CD14-positive monocyte (primary cell): ENCODE data around the gene CAPSL. TPM values are rescaled to one million over a fixed set of nuclear protein-coding genes. Genes with fewer than 3 reads are reported as not detected.

ENCODE experiments used
- DNase-seq, 3 donors: peaks; one replicate each; pipeline ENCODE4 v3.0.0-alpha.2; 2011 to 2022
- H2AFZ ChIP-seq: 2 replicates; pipeline ENCODE4 v1.6.0; 2012; ENCODE audit warnings: mild to moderate bottlenecking, low read depth, low read length, inconsistent platforms; ENCODE audit not compliant: insufficient read depth, poor library complexity, severe bottlenecking
- H3K27ac ChIP-seq, 2 donors: 1 replicate in 1 of 2; 2 replicates in 1 of 2; pipeline ENCODE4 v1.5.1; 2012 to 2013; ENCODE audit warnings: low read length in 2 of 2, control low read depth in 1 of 2, inconsistent platforms in 1 of 2, low read depth in 1 of 2, mild to moderate bottlenecking in 1 of 2
- H3K27me3 ChIP-seq, 2 donors: one replicate each; pipeline versions ENCODE4 v1.6.0 to v1.6.1; 2011 to 2013; ENCODE audit warnings: low read length in 2 of 2; ENCODE audit not compliant: control insufficient read depth in 2 of 2, insufficient read depth in 2 of 2
- H3K36me3 ChIP-seq, 2 donors: replicated peaks in 1 of 2; 1 replicate in 1 of 2; 2 replicates in 1 of 2; pipeline versions ENCODE4 v1.5.1 to v1.6.1; 2012 to 2013; ENCODE audit warnings: low read length in 2 of 2, control low read depth in 1 of 2, inconsistent platforms in 1 of 2, mild to moderate bottlenecking in 1 of 2; ENCODE audit not compliant: insufficient read depth in 2 of 2, control insufficient read depth in 1 of 2
- H3K4me1 ChIP-seq, 2 donors: 1 replicate in 1 of 2; 2 replicates in 1 of 2; pipeline versions ENCODE4 v1.5.1 to v1.6.1; 2012 to 2013; ENCODE audit warnings: low read length in 2 of 2, control low read depth in 1 of 2, inconsistent platforms in 1 of 2, mild to moderate bottlenecking in 1 of 2, moderate library complexity in 1 of 2; ENCODE audit not compliant: insufficient read depth in 2 of 2, control insufficient read depth in 1 of 2
- H3K4me2 ChIP-seq: replicated peaks from 2 replicates; pipeline ENCODE3; 2012; ENCODE audit warnings: low read length, moderate library complexity, mild to moderate bottlenecking; ENCODE audit not compliant: poor library complexity, severe bottlenecking; ENCODE audit errors: extremely low read depth
- H3K4me3 ChIP-seq, 3 experiments: fragments of 200-600 bp in 1 of 3; sonication (generic) in 1 of 3; replicated peaks in 1 of 3; 1 replicate in 2 of 3; 2 replicates in 1 of 3; pipeline ENCODE4 v1.5.1; 2011 to 2013; ENCODE audit warnings: low read length in 3 of 3, mild to moderate bottlenecking in 3 of 3, control low read depth in 2 of 3, low read depth in 2 of 3, inconsistent platforms in 1 of 3, moderate library complexity in 1 of 3
- H3K79me2 ChIP-seq: 2 replicates; pipeline ENCODE4 v1.6.0; 2012; ENCODE audit warnings: mild to moderate bottlenecking, control low read depth, inconsistent platforms, low read length, moderate library complexity; ENCODE audit not compliant: insufficient read depth
- H3K9ac ChIP-seq: 2 replicates; pipeline ENCODE4 v1.6.0; 2017; ENCODE audit warnings: low read length, mild to moderate bottlenecking; ENCODE audit not compliant: insufficient read depth, poor library complexity, severe bottlenecking
- H3K9me3 ChIP-seq, 2 donors: replicated peaks in 1 of 2; 1 replicate in 1 of 2; 2 replicates in 1 of 2; pipeline versions ENCODE4 v1.5.1 to v1.6.1; 2012 to 2013; ENCODE audit warnings: low read length in 2 of 2, control low read depth in 1 of 2; ENCODE audit not compliant: control insufficient read depth in 1 of 2, insufficient read depth in 1 of 2
- H4K20me1 ChIP-seq: 2 replicates; pipeline ENCODE4 v1.6.0; 2012; ENCODE audit warnings: mild to moderate bottlenecking, low read length, control low read depth, moderate library complexity; ENCODE audit not compliant: insufficient read depth
- H3K27ac Mint-ChIP-seq, 7 donors: one replicate each; pipeline ENCODE4 v1.8.0; 2020; ENCODE audit warnings: mild to moderate bottlenecking in 7 of 7, mixed read lengths in 7 of 7, moderate library complexity in 6 of 7, inconsistent platforms in 2 of 7
- H3K27me3 Mint-ChIP-seq, 3 donors: one replicate each; pipeline ENCODE4 v1.8.0; 2021 to 2022; ENCODE audit warnings: low read depth in 3 of 3, mild to moderate bottlenecking in 3 of 3, mixed read lengths in 3 of 3, moderate library complexity in 3 of 3, inconsistent platforms in 1 of 3
- H3K36me3 Mint-ChIP-seq, 2 donors: one replicate each; pipeline ENCODE4 v1.8.0; 2020; ENCODE audit warnings: mixed read lengths in 2 of 2, inconsistent platforms in 1 of 2, mild to moderate bottlenecking in 1 of 2
- H3K4me1 Mint-ChIP-seq: one replicate; pipeline ENCODE4 v1.8.0; 2020; ENCODE audit warnings: mild to moderate bottlenecking, mixed read lengths
- H3K4me3 Mint-ChIP-seq, 2 donors: one replicate each; pipeline ENCODE4 v1.8.0; 2020; ENCODE audit warnings: mild to moderate bottlenecking in 2 of 2, mixed read lengths in 2 of 2, moderate library complexity in 1 of 2
- H3K9me3 Mint-ChIP-seq, 7 donors: one replicate each; pipeline ENCODE4 v1.8.0; 2020 to 2022; ENCODE audit warnings: mixed read lengths in 7 of 7, mild to moderate bottlenecking in 6 of 7, moderate library complexity in 6 of 7, inconsistent platforms in 2 of 7
- WGBS: methylation state at CpG from one replicate; pipeline ENCODE4 v1.1.5; 2013; ENCODE audit warnings: missing lambda C conversion rate; ENCODE audit not compliant: insufficient coverage; 5-methylcytosine and 5-hydroxymethylcytosine counted together
- intact Hi-C, 2 donors: fragments of 100-400 bp; cut with micrococcal nuclease; formaldehyde crosslinking; loops; one replicate each; pipeline versions ENCODE4 v1.15.0 to v1.15.1; 2023
- polyA plus RNA-seq, 3 donors: library from polyadenylated mRNA; depleted of rRNA in 1 of 3; unstranded in 2 of 3; stranded (reverse) in 1 of 3; fragments of 300-500 nt in 2 of 3; fragments of >200 nt in 1 of 3; fragmentation: Illumina TruSeq in 2 of 3; gene quantifications; 1 replicate in 2 of 3; 2 replicates in 1 of 3; pipeline ENCODE4 v1.2.3, GENCODE V29; 2012 to 2021
- TF ChIP-seq, protein P1 (sequence below): fragments of 200-600 bp; IDR thresholded peaks from one replicate; pipeline ENCODE4 v1.8.0; 2022; ENCODE audit warnings: antibody characterized with exemption, mild to moderate bottlenecking

CAPSL gene
- polyA plus RNA-seq, 3 donors = not detected

DNA sequence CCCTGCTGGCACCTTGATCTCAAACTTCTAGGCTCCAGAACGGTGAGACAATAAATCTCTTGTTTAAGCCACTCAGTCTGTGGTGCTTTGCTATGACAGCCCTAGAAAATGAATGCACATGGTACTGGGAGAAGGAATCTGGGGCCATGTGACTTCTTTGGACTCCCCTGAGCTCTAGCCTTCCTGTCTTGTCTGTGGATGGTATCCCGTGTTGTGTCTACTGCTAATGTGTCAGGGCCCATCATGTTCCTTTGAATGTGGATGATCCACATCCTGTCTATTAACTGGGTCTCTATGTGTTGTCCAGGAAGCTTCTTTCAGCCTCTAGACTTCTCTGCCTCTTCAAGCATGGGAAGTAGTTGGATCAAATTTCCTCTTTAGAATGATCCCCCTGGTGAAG, 56.7 kb downstream of the CAPSL start:
- no peaks in the 10 kb centered on the region for H3K36me3 ChIP-seq
- TF ChIP-seq, protein P1, sequence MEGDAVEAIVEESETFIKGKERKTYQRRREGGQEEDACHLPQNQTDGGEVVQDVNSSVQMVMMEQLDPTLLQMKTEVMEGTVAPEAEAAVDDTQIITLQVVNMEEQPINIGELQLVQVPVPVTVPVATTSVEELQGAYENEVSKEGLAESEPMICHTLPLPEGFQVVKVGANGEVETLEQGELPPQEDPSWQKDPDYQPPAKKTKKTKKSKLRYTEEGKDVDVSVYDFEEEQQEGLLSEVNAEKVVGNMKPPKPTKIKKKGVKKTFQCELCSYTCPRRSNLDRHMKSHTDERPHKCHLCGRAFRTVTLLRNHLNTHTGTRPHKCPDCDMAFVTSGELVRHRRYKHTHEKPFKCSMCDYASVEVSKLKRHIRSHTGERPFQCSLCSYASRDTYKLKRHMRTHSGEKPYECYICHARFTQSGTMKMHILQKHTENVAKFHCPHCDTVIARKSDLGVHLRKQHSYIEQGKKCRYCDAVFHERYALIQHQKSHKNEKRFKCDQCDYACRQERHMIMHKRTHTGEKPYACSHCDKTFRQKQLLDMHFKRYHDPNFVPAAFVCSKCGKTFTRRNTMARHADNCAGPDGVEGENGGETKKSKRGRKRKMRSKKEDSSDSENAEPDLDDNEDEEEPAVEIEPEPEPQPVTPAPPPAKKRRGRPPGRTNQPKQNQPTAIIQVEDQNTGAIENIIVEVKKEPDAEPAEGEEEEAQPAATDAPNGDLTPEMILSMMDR = no peak
- Mint-ChIP-seq H3K4me3 (no peak overlapping the region), H3K9me3 (peaks cover 0 to 10% (median 2%) of the 10 kb centered on the region in 7 donors), H3K27ac (no peak overlapping the region), H3K36me3 (no peaks in the 10 kb centered on the region), H3K4me1 (peaks cover 31% of the 10 kb centered on the region), H3K27me3 (peaks cover 0 to 1% (median 0%) of the 10 kb centered on the region in 3 donors)
- H3K27me3 ChIP-seq = no peaks in the 10 kb centered on the region
- H3K4me1 ChIP-seq = peaks cover 24 to 30% of the 10 kb centered on the region in 2 donors
- 83% methylated on average over 2 of the region's 2 CpGs for WGBS
- no peaks in the 10 kb centered on the region for H3K9me3 ChIP-seq
- no peak overlapping the region for H3K4me3 ChIP-seq
- no peak overlapping the region for H3K27ac ChIP-seq
- no peak for DNase-seq
- H3K4me2 ChIP-seq = no peak overlapping the region
- no peak overlapping the region for H2AFZ ChIP-seq
- no peak overlapping the region for H3K9ac ChIP-seq
- no peaks in the 10 kb centered on the region for H3K79me2 ChIP-seq
- intact Hi-C loops = no loop called here
- no peaks in the 10 kb centered on the region for H4K20me1 ChIP-seq

DNA sequence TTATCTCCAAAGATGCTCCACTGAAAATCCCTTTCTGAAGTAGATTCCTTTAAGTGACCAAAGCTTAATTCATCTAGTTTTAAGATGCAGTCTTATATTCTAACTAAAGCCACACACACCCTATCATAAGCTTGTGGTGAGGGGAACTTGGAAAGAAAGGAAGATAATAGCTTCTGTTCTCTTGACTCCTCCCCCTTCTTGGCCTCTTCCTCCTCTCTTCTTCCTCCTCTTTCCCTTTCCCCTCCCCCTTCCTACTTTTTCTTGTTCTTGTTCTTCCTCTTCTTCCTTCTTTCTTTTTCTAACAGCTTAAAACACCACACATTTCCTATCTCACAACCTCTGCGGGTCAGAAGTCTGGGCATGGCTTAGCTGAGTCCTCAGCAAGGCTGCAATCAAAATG, 58.3 kb downstream of the CAPSL start:
- H3K27ac Mint-ChIP-seq = peak overlapping the region in 4 of 7 donors; percentile 3 to 91 (median 34)
- peak overlapping the region in 1 of 2 donors; percentile 6 for H3K27ac ChIP-seq
- no peaks in the 10 kb centered on the region for H3K36me3 ChIP-seq
- H3K27me3 Mint-ChIP-seq = no peaks in the 10 kb centered on the region
- H3K9me3 ChIP-seq = no peaks in the 10 kb centered on the region
- peak overlapping the region in 1 of 3 experiments; percentile 12 for H3K4me3 ChIP-seq
- no peak for DNase-seq
- peaks cover 24 to 37% of the 10 kb centered on the region in 2 donors for H3K4me1 ChIP-seq
- no peaks in the 10 kb centered on the region for H3K36me3 Mint-ChIP-seq
- WGBS = no CpG with 5 or more reads among the region's 1 CpG
- intact Hi-C loops = no loop called here
- H3K9me3 Mint-ChIP-seq = peaks cover 0 to 10% (median 2%) of the 10 kb centered on the region in 7 donors
- TF ChIP-seq, protein P1 = no peak
- H3K9ac ChIP-seq = no peak overlapping the region
- H3K27me3 ChIP-seq = no peaks in the 10 kb centered on the region
- H3K4me2 ChIP-seq = no peak overlapping the region
- H3K4me1 Mint-ChIP-seq = peaks cover 37% of the 10 kb centered on the region
- H2AFZ ChIP-seq = no peak overlapping the region
- H3K79me2 ChIP-seq = no peaks in the 10 kb centered on the region
- no peak overlapping the region for H3K4me3 Mint-ChIP-seq
- no peaks in the 10 kb centered on the region for H4K20me1 ChIP-seq
